B cell (primary cell): ENCODE results near the gene RPL39. TPM values are rescaled to one million over a fixed set of nuclear protein-coding genes. Genes with fewer than 3 reads are reported as not detected.

ENCODE experiments used
- ATAC-seq: fragments of 200-7000 bp; cut with Tn5 transposase; one replicate; pipeline ENCODE4 v1.10.0; 2021; ENCODE audit warnings: low read depth, mild to moderate bottlenecking, moderate number of reproducible peaks, moderate library complexity
- CTCF ChIA-PET: fragments of 350-600 bp; sonication (Branson Sonifier 250); formaldehyde crosslinking; loops from one replicate; lab custom pipeline; 2021; ENCODE audit warnings: antibody characterized with exemption, inconsistent platforms; lab: Charles Lee
- POLR2A ChIA-PET: fragments of 350-600 bp; sonication (Branson Sonifier 250); formaldehyde crosslinking; loops from one replicate; lab custom pipeline; 2021; ENCODE audit warnings: antibody characterized with exemption; lab: Charles Lee
- DNase-seq: peaks from one replicate; pipeline ENCODE4 v3.0.0; 2013
- H2AFZ ChIP-seq: 2 replicates; pipeline ENCODE4 v1.6.1; 2012; ENCODE audit warnings: mild to moderate bottlenecking, low read depth, low read length; ENCODE audit not compliant: insufficient read depth, poor library complexity, severe bottlenecking
- H3K27ac ChIP-seq, 2 donors: 1 replicate in 1 of 2; 2 replicates in 1 of 2; pipeline ENCODE4 v1.5.1; 2012 to 2013; ENCODE audit warnings: low read length in 2 of 2, mild to moderate bottlenecking in 2 of 2, moderate library complexity in 1 of 2
- H3K27me3 ChIP-seq, 4 experiments: fragments of 200-600 bp in 1 of 4; sonication (generic) in 1 of 4; replicated peaks in 1 of 4; 1 replicate in 2 of 4; 2 replicates in 2 of 4; pipeline versions ENCODE4 v1.6.1 to v1.7.0; 2013 to 2016; ENCODE audit warnings: low read length in 3 of 4, mild to moderate bottlenecking in 2 of 4, mixed read lengths in 1 of 4, moderate library complexity in 1 of 4; ENCODE audit not compliant: insufficient read depth in 4 of 4, control insufficient read depth in 3 of 4; ENCODE audit errors: control extremely low read depth in 1 of 4
- H3K36me3 ChIP-seq, 2 experiments: replicated peaks in 1 of 2; 1 replicate in 1 of 2; 2 replicates in 1 of 2; pipeline versions ENCODE4 v1.6.1 to v1.7.1; 2013; ENCODE audit warnings: low read length in 1 of 2; ENCODE audit not compliant: insufficient read depth in 2 of 2, control insufficient read depth in 1 of 2; ENCODE audit errors: control extremely low read depth in 1 of 2, extremely low read depth in 1 of 2
- H3K4me1 ChIP-seq, 2 donors: fragments of 200-600 bp in 1 of 2; sonication (generic) in 1 of 2; 1 replicate in 1 of 2; 2 replicates in 1 of 2; pipeline versions ENCODE4 v1.5.1 to v1.6.1; 2013 to 2017; ENCODE audit warnings: low read length in 2 of 2; ENCODE audit not compliant: control insufficient read depth in 2 of 2, insufficient read depth in 2 of 2
- H3K4me2 ChIP-seq: replicated peaks from 2 replicates; pipeline ENCODE3; 2012; ENCODE audit warnings: mild to moderate bottlenecking, low read depth, low read length; ENCODE audit not compliant: poor library complexity, severe bottlenecking
- H3K4me3 ChIP-seq, 5 experiments: fragments of 200-600 bp in 1 of 5; sonication (generic) in 1 of 5; 1 replicate in 3 of 5; 2 replicates in 2 of 5; pipeline versions ENCODE4 v1.5.1 to v1.7.0; 2011 to 2016; ENCODE audit warnings: low read length in 4 of 5, mild to moderate bottlenecking in 4 of 5, low read depth in 2 of 5, control low read depth in 1 of 5, moderate library complexity in 1 of 5; ENCODE audit not compliant: insufficient read depth in 1 of 5; ENCODE audit errors: control extremely low read depth in 1 of 5, extremely low read depth in 1 of 5
- H3K79me2 ChIP-seq: fragments of 200-600 bp; sonication (generic); one replicate; pipeline ENCODE4 v1.6.0; 2016; ENCODE audit warnings: low read length; ENCODE audit not compliant: control insufficient read depth, insufficient read depth
- H3K9ac ChIP-seq: fragments of 200-600 bp; sonication (generic); 2 replicates; pipeline ENCODE4 v1.6.1; 2017; ENCODE audit warnings: mild to moderate bottlenecking, low read length, moderate library complexity
- H3K9me3 ChIP-seq, 3 donors: one replicate each; pipeline versions ENCODE4 v1.6.1 to v1.7.1; 2013; ENCODE audit warnings: low read length in 2 of 3; ENCODE audit not compliant: control insufficient read depth in 2 of 3, insufficient read depth in 1 of 3; ENCODE audit errors: control extremely low read depth in 1 of 3
- H4K20me1 ChIP-seq: 2 replicates; pipeline ENCODE4 v1.6.0; 2012; ENCODE audit warnings: mild to moderate bottlenecking, low read length; ENCODE audit not compliant: insufficient read depth, control insufficient read depth, poor library complexity, severe bottlenecking
- H3K27ac Mint-ChIP-seq: one replicate; pipeline ENCODE4 v1.8.0; 2021; ENCODE audit warnings: mixed read lengths
- H3K27me3 Mint-ChIP-seq: one replicate; pipeline ENCODE4 v1.8.0; 2021; ENCODE audit warnings: mixed read lengths
- H3K4me1 Mint-ChIP-seq: one replicate; pipeline ENCODE4 v1.8.0; 2021; ENCODE audit warnings: mixed read lengths
- H3K4me3 Mint-ChIP-seq: one replicate; pipeline ENCODE4 v1.8.0; 2021; ENCODE audit warnings: mixed read lengths
- H3K9me3 Mint-ChIP-seq: one replicate; pipeline ENCODE4 v1.8.0; 2022; ENCODE audit warnings: mixed read lengths; ENCODE audit not compliant: insufficient read depth
- CTCF ChIP-seq: fragments of 200-600 bp; IDR thresholded peaks from one replicate; pipeline ENCODE4 v1.8.0; 2022; ENCODE audit warnings: antibody characterized with exemption, mild to moderate bottlenecking
- EZH2 ChIP-seq: IDR thresholded peaks from 2 replicates; pipeline ENCODE4 v1.6.1; 2012; ENCODE audit warnings: borderline replicate concordance, low read depth, mild to moderate bottlenecking, moderate library complexity, low read length; ENCODE audit not compliant: insufficient read depth, poor library complexity, severe bottlenecking
- WGBS: methylation state at CpG from one replicate; pipeline ENCODE4 v1.1.5; 2013; ENCODE audit warnings: missing lambda C conversion rate; ENCODE audit not compliant: insufficient coverage; 5-methylcytosine and 5-hydroxymethylcytosine counted together
- intact Hi-C: fragments of 100-400 bp; cut with micrococcal nuclease; formaldehyde crosslinking; loops from one replicate; pipeline ENCODE4 v1.10.0; 2022
- polyA plus RNA-seq: library from polyadenylated mRNA; depleted of rRNA; stranded (reverse); fragments of >200 nt; gene quantifications from 2 replicates; pipeline ENCODE4 v1.2.3, GENCODE V29; 2012
- total RNA-seq, 2 donors: library from RNA; stranded (reverse); fragments of 120-200 nt in 1 of 2; gene quantifications; 1 replicate in 1 of 2; 2 replicates in 1 of 2; pipeline versions ENCODE4 v1.2.3 to v1.2.4, GENCODE V29; 2013 to 2022

The RPL39 gene
- total and polyA plus RNA-seq, 2 donors (not counting 1 experiment from before 2014, with no cell fraction given) = 3,356 to 3,572 TPM

DNA sequence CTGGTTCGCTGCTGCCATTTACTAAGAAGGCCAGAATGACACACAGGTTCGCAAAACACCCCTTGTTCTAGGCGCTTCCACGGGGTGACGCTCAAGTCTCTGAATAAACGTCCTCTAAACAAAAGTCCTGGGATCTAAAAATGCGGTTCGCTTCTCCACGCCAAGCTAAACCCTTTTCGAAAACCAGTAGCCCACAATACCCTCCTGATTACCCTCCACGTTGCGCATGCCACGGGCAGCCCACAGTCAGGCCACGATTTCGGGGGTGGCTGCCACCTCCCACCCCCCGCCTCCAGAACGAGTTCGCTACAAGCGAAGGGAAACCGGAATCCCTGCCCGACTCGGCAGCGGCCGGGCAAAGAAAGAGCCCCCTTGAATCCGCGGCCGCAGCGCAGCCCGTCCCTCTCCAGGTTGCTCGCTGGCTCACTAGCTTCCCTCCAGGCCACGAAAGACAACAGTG, 423 bp downstream of the RPL39 start:
- Histone ChIP-seq H3K27me3 (no peaks in the 10 kb centered on the region), H3K79me2 (peaks cover 36% of the 10 kb centered on the region), H3K9me3 (no peaks in the 10 kb centered on the region), H3K36me3 (peaks cover 0 to 27% of the 10 kb centered on the region in 2 experiments), H3K4me2 (peak overlapping the region; percentile 75), H3K4me1 (peaks cover 16 to 35% of the 10 kb centered on the region in 2 donors), H3K4me3 (peak overlapping the region; percentile 72 to 95 (median 75)), H2AFZ (peak overlapping the region; percentile 79), H3K27ac (peak overlapping the region; percentile 96), H3K9ac (peak overlapping the region; percentile 88), H4K20me1 (peaks cover 24% of the 10 kb centered on the region)
- peaks cover 36% of the 10 kb centered on the region for H3K4me1 Mint-ChIP-seq
- WGBS = 0% methylated on average over 31 of the region's 31 CpGs
- ChIA-PET POLR2A (interaction anchor here (0.5 to 2.4 kb wide), 15 partner anchors 12 to 323 kb away, joined by 3 to 12 read pairs (median 5); partner anchors contain the start of genes NDUFA1, NKRF, RNF113A and SEPTIN6), CTCF (interaction anchor here (0.8 to 1.8 kb wide), 7 partner anchors 32 to 309 kb away, joined by 3 to 6 read pairs (median 3); partner anchors contain the start of genes SEPTIN6, SOWAHD and UPF3B)
- peak overlapping the region; percentile 96 for H3K4me3 Mint-ChIP-seq
- TF ChIP-seq CTCF (no peak), EZH2 (no peak)
- H3K9me3 Mint-ChIP-seq = no peaks in the 10 kb centered on the region
- ATAC-seq (peak; percentile 26), DNase-seq (no peak)
- no peaks in the 10 kb centered on the region for H3K27me3 Mint-ChIP-seq
- intact Hi-C loops = loop anchor here (1.0 to 5.0 kb wide), 7 partner anchors 30 to 322 kb away; partner anchors contain the start of genes NDUFA1, NKAP, NKRF and RNF113A
- peak overlapping the region; percentile 96 for H3K27ac Mint-ChIP-seq
